ENCODE data around the gene IRF5. TPM values are rescaled to one million over a fixed set of nuclear protein-coding genes. Genes with fewer than 3 reads are reported as not detected.
A peak's percentile ranks its signal among the peaks of the same experiment; 100 is the strongest.

IRF5 gene
- total and polyA plus RNA-seq, 4 donors: 4.3 to 6.2 (median 4.5) TPM

DNA sequence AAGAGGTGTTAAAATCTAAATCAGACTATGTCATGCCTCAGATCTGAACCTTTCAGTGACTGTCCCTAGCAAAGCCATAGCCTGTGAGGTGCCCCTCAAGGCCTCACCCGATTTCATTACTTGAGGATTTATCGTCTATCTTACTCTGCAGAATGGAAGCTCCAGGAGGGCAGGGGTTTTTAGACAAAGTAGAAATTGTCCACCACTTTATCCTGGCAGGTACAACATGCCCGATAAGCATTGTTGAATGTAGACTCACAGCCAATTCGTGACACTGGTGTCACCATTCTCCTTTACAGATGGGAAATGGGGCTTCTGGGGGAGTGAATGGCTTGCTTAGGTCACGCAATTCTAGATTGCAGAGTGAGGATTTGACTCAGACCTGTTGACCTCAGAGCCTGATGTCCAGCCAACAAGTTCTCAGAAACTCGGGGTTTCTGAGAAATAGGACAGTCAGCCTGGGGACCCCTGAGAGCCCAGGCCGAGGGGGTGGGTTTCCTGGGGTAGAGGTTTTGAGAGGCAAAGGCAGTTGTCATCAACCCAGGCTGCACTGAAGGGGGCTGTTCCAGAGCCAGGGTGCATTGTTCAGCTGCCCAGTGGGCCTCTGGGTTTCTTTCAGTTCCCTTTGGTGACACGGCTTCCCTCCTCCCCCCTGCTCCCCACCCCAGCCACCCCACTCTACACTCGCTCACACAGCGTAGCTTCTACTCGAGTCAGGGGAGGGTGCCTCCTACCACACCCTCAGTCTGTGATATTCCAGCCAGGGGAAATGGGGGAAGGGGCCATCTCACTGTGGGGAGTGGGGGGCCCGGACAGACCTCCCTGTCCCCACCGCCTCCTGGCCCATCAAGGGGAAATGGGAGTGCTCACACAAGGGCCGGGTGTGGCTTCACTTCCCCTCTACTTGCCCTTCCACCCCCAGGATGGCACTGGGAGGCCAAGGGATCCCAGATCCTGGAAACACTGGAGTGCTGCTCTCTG lies 3.1 kb upstream of the IRF5 start:
- DNase-seq (ENCODE audit: low spot score): peak; percentile 32
- no peak overlapping the region for H3K4me3 ChIP-seq (ENCODE audit: low read depth in 1 of 3, low read length in 3 of 3)
- WGBS: 70% methylated on average over 14 of the region's 14 CpGs
- TF ChIP-seq, protein P1, sequence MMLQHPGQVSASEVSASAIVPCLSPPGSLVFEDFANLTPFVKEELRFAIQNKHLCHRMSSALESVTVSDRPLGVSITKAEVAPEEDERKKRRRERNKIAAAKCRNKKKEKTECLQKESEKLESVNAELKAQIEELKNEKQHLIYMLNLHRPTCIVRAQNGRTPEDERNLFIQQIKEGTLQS (IDR thresholded peaks at IDR 0.05): no peak
- no peak for TF ChIP-seq HNF4G (IDR thresholded peaks at IDR 0.05)
- no peak for TF ChIP-seq FOXA2 (IDR thresholded peaks at IDR 0.05)
- TF ChIP-seq, protein P2, sequence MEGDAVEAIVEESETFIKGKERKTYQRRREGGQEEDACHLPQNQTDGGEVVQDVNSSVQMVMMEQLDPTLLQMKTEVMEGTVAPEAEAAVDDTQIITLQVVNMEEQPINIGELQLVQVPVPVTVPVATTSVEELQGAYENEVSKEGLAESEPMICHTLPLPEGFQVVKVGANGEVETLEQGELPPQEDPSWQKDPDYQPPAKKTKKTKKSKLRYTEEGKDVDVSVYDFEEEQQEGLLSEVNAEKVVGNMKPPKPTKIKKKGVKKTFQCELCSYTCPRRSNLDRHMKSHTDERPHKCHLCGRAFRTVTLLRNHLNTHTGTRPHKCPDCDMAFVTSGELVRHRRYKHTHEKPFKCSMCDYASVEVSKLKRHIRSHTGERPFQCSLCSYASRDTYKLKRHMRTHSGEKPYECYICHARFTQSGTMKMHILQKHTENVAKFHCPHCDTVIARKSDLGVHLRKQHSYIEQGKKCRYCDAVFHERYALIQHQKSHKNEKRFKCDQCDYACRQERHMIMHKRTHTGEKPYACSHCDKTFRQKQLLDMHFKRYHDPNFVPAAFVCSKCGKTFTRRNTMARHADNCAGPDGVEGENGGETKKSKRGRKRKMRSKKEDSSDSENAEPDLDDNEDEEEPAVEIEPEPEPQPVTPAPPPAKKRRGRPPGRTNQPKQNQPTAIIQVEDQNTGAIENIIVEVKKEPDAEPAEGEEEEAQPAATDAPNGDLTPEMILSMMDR (IDR thresholded peaks at IDR 0.05; ENCODE audit: low read depth, low read length, missing input control): no peak
- TF ChIP-seq SP1 (IDR thresholded peaks at IDR 0.05): no peak
- TF ChIP-seq RAD21 (IDR thresholded peaks at IDR 0.05): no peak
- no peak for TF ChIP-seq TAF1 (conservative IDR thresholded peaks at IDR 0.05)
- TF ChIP-seq GABPA (IDR thresholded peaks at IDR 0.05 in 1 of 2, conservative IDR thresholded peaks at IDR 0.05 in 1 of 2): no peak
- TF ChIP-seq, protein P3, sequence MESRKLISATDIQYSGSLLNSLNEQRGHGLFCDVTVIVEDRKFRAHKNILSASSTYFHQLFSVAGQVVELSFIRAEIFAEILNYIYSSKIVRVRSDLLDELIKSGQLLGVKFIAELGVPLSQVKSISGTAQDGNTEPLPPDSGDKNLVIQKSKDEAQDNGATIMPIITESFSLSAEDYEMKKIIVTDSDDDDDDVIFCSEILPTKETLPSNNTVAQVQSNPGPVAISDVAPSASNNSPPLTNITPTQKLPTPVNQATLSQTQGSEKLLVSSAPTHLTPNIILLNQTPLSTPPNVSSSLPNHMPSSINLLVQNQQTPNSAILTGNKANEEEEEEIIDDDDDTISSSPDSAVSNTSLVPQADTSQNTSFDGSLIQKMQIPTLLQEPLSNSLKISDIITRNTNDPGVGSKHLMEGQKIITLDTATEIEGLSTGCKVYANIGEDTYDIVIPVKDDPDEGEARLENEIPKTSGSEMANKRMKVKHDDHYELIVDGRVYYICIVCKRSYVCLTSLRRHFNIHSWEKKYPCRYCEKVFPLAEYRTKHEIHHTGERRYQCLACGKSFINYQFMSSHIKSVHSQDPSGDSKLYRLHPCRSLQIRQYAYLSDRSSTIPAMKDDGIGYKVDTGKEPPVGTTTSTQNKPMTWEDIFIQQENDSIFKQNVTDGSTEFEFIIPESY (IDR thresholded peaks at IDR 0.05): no peak
- no peak for TF ChIP-seq EGR1 (IDR thresholded peaks at IDR 0.05; ENCODE audit: low read depth in 2 of 2)
- no peak for TF ChIP-seq HNF4A (conservative IDR thresholded peaks at IDR 0.05)
- TF ChIP-seq FOXA1 (IDR thresholded peaks at IDR 0.05): no peak
- no peak overlapping the region for H3K9ac ChIP-seq (ENCODE audit: low read depth in 1 of 2, low read length in 2 of 2)
- peak overlapping the region in 1 of 2 donors; percentile 48 for H3K27ac ChIP-seq (ENCODE audit: low read depth in 1 of 2, low read length in 2 of 2)
- no peaks in the 10 kb centered on the region for H3K27me3 ChIP-seq (ENCODE audit: control insufficient read depth in 4 of 4, insufficient read depth in 4 of 4, low read length in 3 of 4)
- H3K9me3 ChIP-seq (ENCODE audit: control insufficient read depth in 4 of 4, low read length in 3 of 4): no peaks in the 10 kb centered on the region
- H3K4me1 ChIP-seq (ENCODE audit: control insufficient read depth in 4 of 4, insufficient read depth in 4 of 4, low read length in 3 of 4): peaks cover 8 to 44% (median 24%) of the 10 kb centered on the region in 4 donors
- no peaks in the 10 kb centered on the region for H3K36me3 ChIP-seq (ENCODE audit: control insufficient read depth in 4 of 4, insufficient read depth in 3 of 4, low read depth in 1 of 4, low read length in 3 of 4)

DNA sequence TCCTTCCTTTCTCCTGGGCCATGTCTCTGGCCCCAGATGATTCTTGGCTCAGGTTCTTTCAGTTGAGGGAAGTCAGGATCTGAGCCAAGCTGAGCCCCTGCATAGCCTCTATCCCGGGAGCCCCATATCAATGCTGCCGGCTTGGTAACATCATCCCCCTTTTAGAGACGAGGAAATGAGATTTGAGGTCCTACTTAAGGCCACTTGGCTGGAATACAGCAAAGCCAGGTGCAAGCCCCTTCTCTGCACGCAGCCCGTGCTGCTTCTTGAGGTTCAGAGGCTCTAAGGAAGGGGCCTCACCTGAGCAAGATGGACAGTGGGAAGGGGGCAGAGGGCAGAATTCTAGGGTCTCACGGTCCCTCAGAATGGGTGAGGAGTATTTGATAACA lies 2.4 kb upstream of the IRF5 start:
- Histone ChIP-seq H3K27me3 (ENCODE audit: control insufficient read depth in 4 of 4, insufficient read depth in 4 of 4, low read length in 3 of 4) (no peaks in the 10 kb centered on the region), H3K4me1 (ENCODE audit: control insufficient read depth in 4 of 4, insufficient read depth in 4 of 4, low read length in 3 of 4) (peaks cover 8 to 44% (median 24%) of the 10 kb centered on the region in 4 donors), H3K27ac (ENCODE audit: low read depth in 1 of 2, low read length in 2 of 2) (peak overlapping the region in 1 of 2 donors; percentile 48), H3K4me3 (ENCODE audit: low read depth in 1 of 3, low read length in 3 of 3) (no peak overlapping the region), H3K36me3 (ENCODE audit: control insufficient read depth in 4 of 4, insufficient read depth in 3 of 4, low read depth in 1 of 4, low read length in 3 of 4) (no peaks in the 10 kb centered on the region), H3K9ac (ENCODE audit: low read depth in 1 of 2, low read length in 2 of 2) (no peak overlapping the region), H3K9me3 (ENCODE audit: control insufficient read depth in 4 of 4, low read length in 3 of 4) (no peaks in the 10 kb centered on the region)
- no peak for DNase-seq (ENCODE audit: low spot score)
- TF ChIP-seq TAF1 (conservative IDR thresholded peaks at IDR 0.05) (no peak), HNF4A (conservative IDR thresholded peaks at IDR 0.05) (no peak), RAD21 (IDR thresholded peaks at IDR 0.05) (no peak), NR2F2 (IDR thresholded peaks at IDR 0.05) (no peak), SP1 (IDR thresholded peaks at IDR 0.05) (no peak)
- 75% methylated on average over 6 of the region's 6 CpGs for WGBS

Measured in liver (tissue), 9 donors.